Measurements from ENCODE around the gene XIRP2.

DNA sequence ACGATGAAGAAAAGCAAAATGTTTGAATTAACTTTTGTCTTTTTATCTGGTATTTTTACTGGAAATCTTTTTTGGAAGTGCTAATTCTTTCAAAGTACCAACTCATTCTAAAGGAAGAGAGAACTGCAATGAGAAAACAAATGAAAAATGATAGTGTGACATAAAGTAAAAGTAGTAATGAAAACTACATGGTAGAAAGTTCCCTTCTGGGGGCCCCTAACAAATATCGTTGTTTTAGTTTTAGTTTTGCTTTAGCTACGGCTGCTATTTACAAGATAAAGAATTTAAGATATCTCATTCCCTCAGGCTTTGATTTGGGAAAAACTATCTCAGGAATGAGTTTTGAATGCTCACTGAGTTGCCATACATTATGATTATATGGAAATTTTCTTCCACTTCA, 161.4 kb downstream of the XIRP2 start:
- TF ChIP-seq POLR2A (IDR thresholded peaks at IDR 0.05; ENCODE audit: extremely low read depth, insufficient read length) (no peak), MAX (IDR thresholded peaks at IDR 0.05; ENCODE audit: low read depth, low read length) (no peak), MYC (IDR thresholded peaks at IDR 0.05; ENCODE audit: low read depth, low read length) (no peak)
- TF ChIP-seq, protein P1, sequence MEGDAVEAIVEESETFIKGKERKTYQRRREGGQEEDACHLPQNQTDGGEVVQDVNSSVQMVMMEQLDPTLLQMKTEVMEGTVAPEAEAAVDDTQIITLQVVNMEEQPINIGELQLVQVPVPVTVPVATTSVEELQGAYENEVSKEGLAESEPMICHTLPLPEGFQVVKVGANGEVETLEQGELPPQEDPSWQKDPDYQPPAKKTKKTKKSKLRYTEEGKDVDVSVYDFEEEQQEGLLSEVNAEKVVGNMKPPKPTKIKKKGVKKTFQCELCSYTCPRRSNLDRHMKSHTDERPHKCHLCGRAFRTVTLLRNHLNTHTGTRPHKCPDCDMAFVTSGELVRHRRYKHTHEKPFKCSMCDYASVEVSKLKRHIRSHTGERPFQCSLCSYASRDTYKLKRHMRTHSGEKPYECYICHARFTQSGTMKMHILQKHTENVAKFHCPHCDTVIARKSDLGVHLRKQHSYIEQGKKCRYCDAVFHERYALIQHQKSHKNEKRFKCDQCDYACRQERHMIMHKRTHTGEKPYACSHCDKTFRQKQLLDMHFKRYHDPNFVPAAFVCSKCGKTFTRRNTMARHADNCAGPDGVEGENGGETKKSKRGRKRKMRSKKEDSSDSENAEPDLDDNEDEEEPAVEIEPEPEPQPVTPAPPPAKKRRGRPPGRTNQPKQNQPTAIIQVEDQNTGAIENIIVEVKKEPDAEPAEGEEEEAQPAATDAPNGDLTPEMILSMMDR (IDR thresholded peaks at IDR 0.05; ENCODE audit: low read depth, low read length) = no peak
